Tibial artery (tissue), 4 donors: ENCODE results near the gene PIGU.

ENCODE experiments used
- DNase-seq, 2 donors: peaks; one replicate each; pipeline ENCODE4 v3.0.0-alpha.2; 2019
- H3K27ac ChIP-seq, 2 donors: fragments of 200-600 bp; sonication (generic) in 1 of 2; 1 replicate in 1 of 2; 2 replicates in 1 of 2; pipeline ENCODE4 v1.5.1; 2018 to 2019; ENCODE audit warnings: mild to moderate bottlenecking in 1 of 2
- H3K27me3 ChIP-seq, 2 donors: fragments of 200-600 bp; sonication (generic) in 1 of 2; one replicate each; pipeline versions ENCODE4 v1.5.1 to v1.6.0; 2016 to 2019
- H3K36me3 ChIP-seq, 3 donors: fragments of 200-600 bp; sonication (generic) in 2 of 3; one replicate each; pipeline ENCODE4 v1.5.1; 2016 to 2019; ENCODE audit warnings: mild to moderate bottlenecking in 2 of 3
- H3K4me1 ChIP-seq, 4 donors: fragments of 200-600 bp; sonication (generic) in 2 of 4; 1 replicate in 3 of 4; 2 replicates in 1 of 4; pipeline ENCODE4 v1.5.1; 2016 to 2019
- H3K4me3 ChIP-seq, 2 donors: fragments of 200-600 bp; sonication (generic) in 1 of 2; 1 replicate in 1 of 2; 2 replicates in 1 of 2; pipeline ENCODE4 v1.5.1; 2018 to 2019; ENCODE audit warnings: mild to moderate bottlenecking in 2 of 2
- H3K9me3 ChIP-seq, 3 donors: fragments of 200-600 bp; sonication (generic) in 1 of 3; one replicate each; pipeline ENCODE4 v1.5.1; 2016 to 2019
- intact Hi-C: fragments of 100-400 bp; cut with DNase I; formaldehyde crosslinking; loops from one replicate; pipeline ENCODE4 v1.15.0; 2023; ENCODE audit warnings: low total_unique reads
- TF ChIP-seq, protein P1 (sequence below), 2 experiments: fragments of 200-600 bp in 1 of 2; fragments of 450-650 bp in 1 of 2; IDR thresholded peaks; one replicate each; pipeline ENCODE4 v1.5.1; 2017 to 2019; ENCODE audit warnings: antibody characterized with exemption in 2 of 2, mild to moderate bottlenecking in 1 of 2, moderate library complexity in 1 of 2

Gene PIGU

GRCh38 chr20:34575271-34575670, 101.6 kb downstream of the PIGU start:
- H3K36me3 ChIP-seq, result peaks cover 7 to 48% (median 29%) of the 10 kb centered on the region in 3 donors
- no peaks in the 10 kb centered on the region for H3K9me3 ChIP-seq
- intact Hi-C loops, result loop anchor here (5.0 kb wide), 2 partner anchors 132 to 197 kb away; no protein-coding TSS in a partner anchor
- no peak overlapping the region for H3K27ac ChIP-seq
- no peak for DNase-seq
- no peak overlapping the region for H3K4me3 ChIP-seq
- H3K4me1 ChIP-seq, result no peaks in the 10 kb centered on the region
- H3K27me3 ChIP-seq, result no peaks in the 10 kb centered on the region
- TF ChIP-seq, protein P1, sequence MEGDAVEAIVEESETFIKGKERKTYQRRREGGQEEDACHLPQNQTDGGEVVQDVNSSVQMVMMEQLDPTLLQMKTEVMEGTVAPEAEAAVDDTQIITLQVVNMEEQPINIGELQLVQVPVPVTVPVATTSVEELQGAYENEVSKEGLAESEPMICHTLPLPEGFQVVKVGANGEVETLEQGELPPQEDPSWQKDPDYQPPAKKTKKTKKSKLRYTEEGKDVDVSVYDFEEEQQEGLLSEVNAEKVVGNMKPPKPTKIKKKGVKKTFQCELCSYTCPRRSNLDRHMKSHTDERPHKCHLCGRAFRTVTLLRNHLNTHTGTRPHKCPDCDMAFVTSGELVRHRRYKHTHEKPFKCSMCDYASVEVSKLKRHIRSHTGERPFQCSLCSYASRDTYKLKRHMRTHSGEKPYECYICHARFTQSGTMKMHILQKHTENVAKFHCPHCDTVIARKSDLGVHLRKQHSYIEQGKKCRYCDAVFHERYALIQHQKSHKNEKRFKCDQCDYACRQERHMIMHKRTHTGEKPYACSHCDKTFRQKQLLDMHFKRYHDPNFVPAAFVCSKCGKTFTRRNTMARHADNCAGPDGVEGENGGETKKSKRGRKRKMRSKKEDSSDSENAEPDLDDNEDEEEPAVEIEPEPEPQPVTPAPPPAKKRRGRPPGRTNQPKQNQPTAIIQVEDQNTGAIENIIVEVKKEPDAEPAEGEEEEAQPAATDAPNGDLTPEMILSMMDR (IDR thresholded peaks at IDR 0.05), result no peak

- DNase-seq, result no peak
- Histone ChIP-seq H3K9me3 (no peaks in the 10 kb centered on the region), H3K27me3 (no peaks in the 10 kb centered on the region), H3K27ac (no peak overlapping the region), H3K4me3 (no peak overlapping the region), H3K36me3 (peaks cover 7 to 51% (median 29%) of the 10 kb centered on the region in 3 donors), H3K4me1 (no peaks in the 10 kb centered on the region)
- TF ChIP-seq, protein P1 (IDR thresholded peaks at IDR 0.05), result no peak
- intact Hi-C loops, result loop anchor here (5.0 kb wide), 2 partner anchors 132 to 197 kb away; no protein-coding TSS in a partner anchor
Measured at GRCh38 chr20:34574861-34575260, 102.0 kb downstream of the PIGU start.

- DNase-seq, result no peak
- intact Hi-C loops, result no loop called here
Measured at GRCh38 chr20:34574426-34574825, 102.5 kb downstream of the PIGU start.

DNA sequence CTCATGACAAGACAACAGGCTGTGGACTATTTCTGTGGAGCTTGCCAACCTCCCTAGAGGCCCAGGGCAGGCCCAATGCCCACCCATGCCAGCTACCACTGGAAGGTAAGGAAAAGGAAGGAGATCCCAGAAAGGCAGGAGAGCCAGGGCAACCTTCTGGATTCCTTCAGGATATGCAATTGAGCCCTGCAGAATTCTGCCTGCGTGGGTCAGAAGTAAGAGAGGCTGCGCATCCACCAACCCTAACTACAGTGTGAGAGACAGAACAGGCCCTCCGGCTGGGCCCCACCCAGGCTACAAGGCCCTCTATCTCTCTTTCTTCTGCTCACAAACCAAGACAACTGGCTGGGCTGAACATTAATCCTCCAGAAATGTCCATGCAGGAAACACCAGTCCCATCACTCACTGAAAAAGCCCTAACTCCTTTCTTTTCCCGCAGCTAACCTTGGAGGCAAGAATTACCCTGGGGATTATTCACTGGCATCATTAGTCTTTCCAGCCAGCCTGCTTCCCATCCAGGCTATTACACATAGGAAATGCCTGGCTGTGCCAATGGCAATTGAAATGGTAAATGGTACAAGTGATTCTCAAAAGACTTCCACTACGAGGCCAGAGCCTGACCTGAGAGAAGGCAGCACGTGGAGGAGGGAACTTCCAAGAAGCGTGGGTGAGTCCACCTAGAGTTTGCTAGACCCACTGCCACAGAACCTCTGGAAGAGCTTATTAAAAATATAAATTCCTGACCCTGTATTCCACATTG, 103.2 kb downstream of the PIGU start:
- no peaks in the 10 kb centered on the region for H3K27me3 ChIP-seq
- no peak overlapping the region for H3K27ac ChIP-seq
- no peaks in the 10 kb centered on the region for H3K4me1 ChIP-seq
- no peaks in the 10 kb centered on the region for H3K9me3 ChIP-seq
- H3K4me3 ChIP-seq, result no peak overlapping the region
- DNase-seq, result no peak
- TF ChIP-seq, protein P1 (IDR thresholded peaks at IDR 0.05), result no peak
- H3K36me3 ChIP-seq, result peaks cover 7 to 53% (median 29%) of the 10 kb centered on the region in 3 donors
- intact Hi-C loops, result no loop called here

More at GRCh38 chr20:34574426-34574825, 102.5 kb downstream of the PIGU start:
- Histone ChIP-seq H3K27ac (no peak overlapping the region), H3K27me3 (no peaks in the 10 kb centered on the region), H3K36me3 (peaks cover 7 to 53% (median 29%) of the 10 kb centered on the region in 3 donors), H3K4me1 (no peaks in the 10 kb centered on the region), H3K9me3 (no peaks in the 10 kb centered on the region), H3K4me3 (no peak overlapping the region)
- TF ChIP-seq, protein P1 (IDR thresholded peaks at IDR 0.05), result no peak

GRCh38 chr20:34571753-34572152, 105.1 kb downstream of the PIGU start:
- Histone ChIP-seq H3K36me3 (peaks cover 7 to 58% (median 29%) of the 10 kb centered on the region in 3 donors), H3K4me3 (no peak overlapping the region), H3K27ac (no peak overlapping the region), H3K4me1 (no peaks in the 10 kb centered on the region), H3K9me3 (no peaks in the 10 kb centered on the region), H3K27me3 (no peaks in the 10 kb centered on the region)
- intact Hi-C loops, result no loop called here
- DNase-seq, result no peak
- TF ChIP-seq, protein P1 (IDR thresholded peaks at IDR 0.05), result no peak
